Gastroesophageal sphincter (tissue), 4 donors: ENCODE measurements around the gene C3orf20. TPM values are rescaled to one million over a fixed set of nuclear protein-coding genes. Genes with fewer than 3 reads are reported as not detected.

Experiments used
- ATAC-seq: fragments of 150-250 bp; one replicate; pipeline ENCODE4 v1.9.1; 2016; ENCODE audit warnings: mild to moderate bottlenecking, moderate library complexity
- H3K27ac ChIP-seq, 4 donors: fragments of 200-600 bp; sonication (generic) in 3 of 4; 1 replicate in 3 of 4; 2 replicates in 1 of 4; pipeline ENCODE4 v1.5.1; 2016 to 2019
- H3K27me3 ChIP-seq: fragments of 200-600 bp; sonication (generic); one replicate; pipeline ENCODE4 v1.5.1; 2019
- H3K36me3 ChIP-seq, 2 donors: fragments of 200-600 bp; sonication (generic); one replicate each; pipeline ENCODE4 v1.5.1; 2019; ENCODE audit warnings: control low read depth in 1 of 2
- H3K4me1 ChIP-seq, 3 donors: fragments of 200-600 bp; sonication (generic); 1 replicate in 2 of 3; 2 replicates in 1 of 3; pipeline ENCODE4 v1.5.1; 2016 to 2019; ENCODE audit warnings: control low read depth in 2 of 3
- H3K4me3 ChIP-seq, 2 donors: fragments of 200-600 bp; sonication (generic); one replicate each; pipeline ENCODE4 v1.5.1; 2019; ENCODE audit warnings: mild to moderate bottlenecking in 1 of 2, moderate library complexity in 1 of 2
- H3K9me3 ChIP-seq, 3 donors: fragments of 200-600 bp; sonication (generic); one replicate each; pipeline ENCODE4 v1.5.1; 2017 to 2019; ENCODE audit warnings: control low read depth in 2 of 3
- EP300 ChIP-seq: sonication (generic); formaldehyde crosslinking; IDR thresholded peaks from one replicate; pipeline ENCODE4 v1.6.1; 2017; ENCODE audit warnings: antibody characterized with exemption, mild to moderate bottlenecking
- POLR2A ChIP-seq, 2 donors: fragments of 450-650 bp; IDR thresholded peaks; one replicate each; pipeline ENCODE4 v1.6.1; 2017; ENCODE audit warnings: antibody characterized with exemption in 2 of 2, mild to moderate bottlenecking in 2 of 2, moderate library complexity in 1 of 2
- POLR2AphosphoS5 ChIP-seq: sonication (generic); formaldehyde crosslinking; IDR thresholded peaks from one replicate; pipeline ENCODE4 v1.6.1; 2017; ENCODE audit warnings: antibody characterized with exemption
- WGBS, 2 donors: methylation state at CpG; one replicate each; pipeline ENCODE4 v1.1.5; 2018; ENCODE audit warnings: low coverage in 1 of 2; 5-methylcytosine and 5-hydroxymethylcytosine counted together
- total RNA-seq, 4 donors: library from RNA; depleted of rRNA; stranded (reverse); fragments of >200 nt; gene quantifications; one replicate each; pipeline ENCODE4 v1.1.0, GENCODE V29; 2016
- TF ChIP-seq, protein P1 (sequence below), 4 experiments: fragments of 200-600 bp in 2 of 4; fragments of 450-650 bp in 2 of 4; sonication (generic) in 1 of 4; IDR thresholded peaks; one replicate each; pipeline ENCODE4 v1.5.1; 2017 to 2019; ENCODE audit warnings: antibody characterized with exemption in 4 of 4, mild to moderate bottlenecking in 2 of 4, moderate library complexity in 2 of 4

The C3orf20 gene
- total RNA-seq, 4 donors from 2014 or later, result 0.13 TPM; not detected in 3

DNA sequence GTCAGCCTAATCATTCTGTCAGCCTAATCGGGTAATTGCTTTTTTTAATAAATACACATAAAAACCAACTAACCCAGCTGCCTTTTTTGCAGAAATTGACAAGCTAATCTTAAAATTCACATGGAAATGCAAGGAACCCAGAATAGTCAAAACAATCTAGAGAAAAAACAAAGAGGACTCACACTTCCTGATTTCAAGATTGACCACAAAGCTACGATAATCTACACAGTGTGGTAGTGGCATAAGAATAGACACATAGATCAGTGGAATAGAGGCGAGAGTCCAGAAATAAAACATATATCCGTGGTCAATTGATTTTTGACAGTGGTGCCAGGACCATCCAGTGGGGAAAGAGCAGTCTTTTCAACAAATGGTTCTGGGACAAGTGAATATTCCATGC lies 2.4 kb upstream of the C3orf20 start:
- Histone ChIP-seq H3K4me3 (no peak overlapping the region), H3K27me3 (no peaks in the 10 kb centered on the region), H3K27ac (no peak overlapping the region), H3K9me3 (no peaks in the 10 kb centered on the region), H3K4me1 (no peaks in the 10 kb centered on the region), H3K36me3 (peaks cover 4 to 56% of the 10 kb centered on the region in 2 donors)
- ATAC-seq, result no peak
- WGBS, 2 donors, result 70 to 79% methylated on average over 3 to 4 of the region's 4 CpGs
- no peak for TF ChIP-seq POLR2AphosphoS5
- TF ChIP-seq, protein P1, sequence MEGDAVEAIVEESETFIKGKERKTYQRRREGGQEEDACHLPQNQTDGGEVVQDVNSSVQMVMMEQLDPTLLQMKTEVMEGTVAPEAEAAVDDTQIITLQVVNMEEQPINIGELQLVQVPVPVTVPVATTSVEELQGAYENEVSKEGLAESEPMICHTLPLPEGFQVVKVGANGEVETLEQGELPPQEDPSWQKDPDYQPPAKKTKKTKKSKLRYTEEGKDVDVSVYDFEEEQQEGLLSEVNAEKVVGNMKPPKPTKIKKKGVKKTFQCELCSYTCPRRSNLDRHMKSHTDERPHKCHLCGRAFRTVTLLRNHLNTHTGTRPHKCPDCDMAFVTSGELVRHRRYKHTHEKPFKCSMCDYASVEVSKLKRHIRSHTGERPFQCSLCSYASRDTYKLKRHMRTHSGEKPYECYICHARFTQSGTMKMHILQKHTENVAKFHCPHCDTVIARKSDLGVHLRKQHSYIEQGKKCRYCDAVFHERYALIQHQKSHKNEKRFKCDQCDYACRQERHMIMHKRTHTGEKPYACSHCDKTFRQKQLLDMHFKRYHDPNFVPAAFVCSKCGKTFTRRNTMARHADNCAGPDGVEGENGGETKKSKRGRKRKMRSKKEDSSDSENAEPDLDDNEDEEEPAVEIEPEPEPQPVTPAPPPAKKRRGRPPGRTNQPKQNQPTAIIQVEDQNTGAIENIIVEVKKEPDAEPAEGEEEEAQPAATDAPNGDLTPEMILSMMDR (IDR thresholded peaks at IDR 0.05), result no peak
- TF ChIP-seq EP300, result no peak
- no peak for TF ChIP-seq POLR2A (IDR thresholded peaks at IDR 0.05)

DNA sequence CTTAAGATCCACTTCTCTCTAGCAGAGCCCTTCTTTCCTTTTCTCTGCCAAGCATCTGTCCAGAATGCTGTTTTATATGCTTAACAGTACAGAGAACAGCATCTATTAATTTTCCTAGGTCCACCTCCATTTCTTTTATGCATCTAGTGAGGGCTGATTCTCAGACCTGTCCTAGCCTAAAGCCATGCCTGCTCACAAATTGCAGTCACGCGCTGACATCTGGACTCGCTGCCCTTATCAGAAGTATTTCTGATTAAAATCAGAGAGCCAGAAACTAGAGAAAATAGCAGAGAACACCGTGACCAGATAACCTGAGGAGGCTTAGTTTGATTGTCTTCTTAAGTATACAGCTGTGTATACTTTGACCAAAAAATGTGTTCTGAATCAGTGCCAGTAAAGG lies 1.9 kb downstream of the C3orf20 start:
- TF ChIP-seq POLR2A (IDR thresholded peaks at IDR 0.05) (no peak), EP300 (no peak)
- TF ChIP-seq, protein P1 (IDR thresholded peaks at IDR 0.05), result no peak
- Histone ChIP-seq H3K27me3 (no peaks in the 10 kb centered on the region), H3K4me3 (no peak overlapping the region), H3K27ac (no peak overlapping the region), H3K9me3 (no peaks in the 10 kb centered on the region), H3K4me1 (no peaks in the 10 kb centered on the region), H3K36me3 (peaks cover 0 to 15% of the 10 kb centered on the region in 2 donors)
- ATAC-seq, result no peak
- WGBS, 2 donors, result 83 to 84% methylated on average over 4 of the region's 4 CpGs

DNA sequence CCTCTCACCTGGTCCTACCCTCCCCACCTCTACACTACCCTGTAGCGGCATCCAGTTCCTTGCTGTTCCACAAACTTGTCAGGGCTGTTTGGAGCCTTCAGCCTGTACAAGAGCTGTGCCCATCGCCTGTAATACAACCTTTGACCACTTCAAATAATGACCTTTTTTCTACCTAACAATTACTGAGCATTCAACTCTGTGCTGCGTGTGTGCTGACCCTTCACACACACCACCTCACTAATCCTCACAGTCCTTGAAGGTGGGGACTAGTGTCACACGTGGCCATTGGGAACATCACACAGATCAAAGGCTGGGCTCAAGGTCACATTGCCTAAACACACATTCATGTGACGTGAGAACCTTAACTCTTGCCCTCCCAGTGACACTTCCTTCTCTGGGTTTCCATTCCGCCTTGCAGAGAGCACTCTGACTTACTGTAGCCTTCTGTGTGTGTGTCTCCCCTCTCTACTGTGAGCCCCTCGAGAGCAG lies 3.1 kb downstream of the C3orf20 start:
- no peak for ATAC-seq
- 73 to 75% methylated on average over 3 to 5 of the region's 7 CpGs for WGBS, 2 donors

GRCh38 chr3:14680115-14680514 lies 5.2 kb downstream of the C3orf20 start:
- Histone ChIP-seq H3K27ac (no peak overlapping the region), H3K9me3 (no peaks in the 10 kb centered on the region), H3K4me1 (no peaks in the 10 kb centered on the region), H3K4me3 (no peak overlapping the region), H3K36me3 (peaks cover 0 to 3% of the 10 kb centered on the region in 2 donors), H3K27me3 (no peaks in the 10 kb centered on the region)
- TF ChIP-seq POLR2AphosphoS5 (no peak), POLR2A (IDR thresholded peaks at IDR 0.05) (no peak), EP300 (no peak)
- TF ChIP-seq, protein P1 (IDR thresholded peaks at IDR 0.05), result no peak
- no peak for ATAC-seq
- WGBS, 2 donors, result 70 to 88% methylated on average over 1 of the region's 1 CpG

More for the DNA sequence above, 3.1 kb downstream of the C3orf20 start:
- Histone ChIP-seq H3K4me1 (no peaks in the 10 kb centered on the region), H3K27me3 (no peaks in the 10 kb centered on the region), H3K27ac (no peak overlapping the region), H3K36me3 (peaks cover 0 to 3% of the 10 kb centered on the region in 2 donors), H3K4me3 (no peak overlapping the region), H3K9me3 (no peaks in the 10 kb centered on the region)
- TF ChIP-seq POLR2AphosphoS5, result no peak
- TF ChIP-seq, protein P1 (IDR thresholded peaks at IDR 0.05), result no peak
- TF ChIP-seq EP300, result no peak
- no peak for TF ChIP-seq POLR2A (IDR thresholded peaks at IDR 0.05)

- H3K4me3 ChIP-seq, result no peak overlapping the region
- TF ChIP-seq EP300 (no peak), POLR2A (IDR thresholded peaks at IDR 0.05) (no peak), POLR2AphosphoS5 (no peak)
- TF ChIP-seq, protein P1 (IDR thresholded peaks at IDR 0.05), result no peak
- H3K4me1 ChIP-seq, result no peaks in the 10 kb centered on the region
- peaks cover 0 to 3% of the 10 kb centered on the region in 2 donors for H3K36me3 ChIP-seq
- 48% methylated on average over 2 of the region's 2 CpGs; no CpG with 5 or more reads in 1 of the 2 donors for WGBS, 2 donors
- no peak for ATAC-seq
- no peak overlapping the region for H3K27ac ChIP-seq
- no peaks in the 10 kb centered on the region for H3K27me3 ChIP-seq
- no peaks in the 10 kb centered on the region for H3K9me3 ChIP-seq
Observed at GRCh38 chr3:14680716-14681115, 5.8 kb downstream of the C3orf20 start.
